Superior temporal gyrus (tissue), 1 donor: ENCODE results near the gene PTH2.
A peak's percentile ranks its signal among the peaks of the same experiment; 100 is the strongest.
"Not testable (repeated sequence)": the region's sequence is repeated elsewhere in the genome, so short reads cannot be mapped to it uniquely, and the experiment has no call there.

ENCODE experiments used
- DNase-seq: peaks from one replicate; pipeline ENCODE4 v3.0.0-alpha.2; 2016; ENCODE audit errors: extremely low spot score

Gene PTH2, protein sequence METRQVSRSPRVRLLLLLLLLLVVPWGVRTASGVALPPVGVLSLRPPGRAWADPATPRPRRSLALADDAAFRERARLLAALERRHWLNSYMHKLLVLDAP

DNA sequence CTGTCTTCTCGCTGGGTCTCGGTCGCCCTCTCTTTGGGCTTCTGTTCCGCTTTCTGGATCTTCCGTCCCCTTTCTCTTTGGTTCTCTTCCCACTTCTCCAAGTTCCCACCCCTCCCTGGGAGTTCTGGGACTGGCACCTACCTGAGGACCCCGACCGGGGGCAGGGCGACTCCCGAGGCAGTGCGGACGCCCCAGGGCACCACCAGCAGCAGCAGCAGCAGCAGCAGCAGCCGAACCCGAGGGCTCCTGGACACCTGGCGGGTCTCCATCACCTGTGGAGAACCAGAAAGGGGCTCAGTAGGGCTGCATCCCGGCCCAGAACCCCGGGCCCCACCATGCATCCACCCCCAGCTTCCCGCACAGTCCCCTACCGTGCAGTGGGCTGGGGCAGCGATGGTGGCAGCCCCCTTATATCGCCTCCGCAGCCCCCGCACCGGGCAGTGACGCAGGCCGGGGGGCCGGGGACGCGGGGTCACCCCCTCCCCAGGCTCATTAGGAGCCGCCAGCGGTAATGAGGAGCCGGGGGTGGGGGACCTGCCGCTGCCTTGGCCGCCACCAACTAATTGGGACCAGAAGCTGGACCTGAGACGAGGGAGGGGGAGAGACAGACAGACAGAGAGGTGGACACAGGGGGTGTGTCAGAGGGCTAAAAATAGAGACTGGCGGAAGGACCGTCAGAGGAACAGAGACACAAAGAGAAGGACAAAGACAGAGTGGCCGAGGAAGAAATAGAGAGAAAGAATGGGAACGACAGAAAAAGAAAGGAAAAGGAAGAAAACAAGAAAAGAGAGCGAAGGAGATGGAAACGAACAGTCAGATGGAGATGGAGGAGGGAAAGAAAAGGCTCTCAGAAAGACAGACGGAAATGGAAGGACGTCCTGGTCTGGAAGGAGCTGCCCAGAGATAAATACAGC, at the start of gene PTH2:
PTH2 (minus strand) TSS at position 371 of the 914 bp plus-strand sequence; CDS start at position 269, 102 bp downstream.
- no peak for DNase-seq

- no peak for DNase-seq
Observed at GRCh38 chr19:49472936-49473335, 49.7 kb upstream of the PTH2 start.

GRCh38 chr19:49470615-49470978, 47.4 kb upstream of the PTH2 start:
- no peak for DNase-seq

- no peak for DNase-seq
Observed at GRCh38 chr19:49469828-49470614, 46.8 kb upstream of the PTH2 start.

- DNase-seq = no peak
Observed at GRCh38 chr19:49468746-49469447, 45.7 kb upstream of the PTH2 start.

- DNase-seq = no peak
Observed at GRCh38 chr19:49468199-49468598, 45.0 kb upstream of the PTH2 start.

DNA sequence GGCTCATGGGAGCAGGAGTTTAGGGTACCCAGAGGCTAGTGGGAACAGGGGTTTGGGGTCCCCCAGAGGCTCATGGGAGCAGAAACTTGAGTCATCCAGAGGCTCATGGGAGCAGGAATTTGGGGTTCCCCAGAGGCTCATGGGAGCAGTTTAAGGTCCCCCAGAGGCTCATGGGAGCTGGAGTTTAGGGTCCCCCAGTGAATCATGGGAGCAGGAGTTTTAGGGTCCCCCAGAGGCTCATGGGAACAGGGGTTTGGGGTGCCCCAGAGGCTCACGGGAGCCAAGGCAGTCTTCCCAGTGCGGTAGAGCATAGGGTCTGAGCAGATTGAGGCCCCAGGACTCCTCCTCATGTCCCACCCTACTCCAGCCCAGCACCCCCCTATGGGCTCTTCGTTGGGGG, 42.1 kb upstream of the PTH2 start:
- DNase-seq = no peak

GRCh38 chr19:49463960-49464740, 40.9 kb upstream of the PTH2 start:
- DNase-seq = no peak

DNA sequence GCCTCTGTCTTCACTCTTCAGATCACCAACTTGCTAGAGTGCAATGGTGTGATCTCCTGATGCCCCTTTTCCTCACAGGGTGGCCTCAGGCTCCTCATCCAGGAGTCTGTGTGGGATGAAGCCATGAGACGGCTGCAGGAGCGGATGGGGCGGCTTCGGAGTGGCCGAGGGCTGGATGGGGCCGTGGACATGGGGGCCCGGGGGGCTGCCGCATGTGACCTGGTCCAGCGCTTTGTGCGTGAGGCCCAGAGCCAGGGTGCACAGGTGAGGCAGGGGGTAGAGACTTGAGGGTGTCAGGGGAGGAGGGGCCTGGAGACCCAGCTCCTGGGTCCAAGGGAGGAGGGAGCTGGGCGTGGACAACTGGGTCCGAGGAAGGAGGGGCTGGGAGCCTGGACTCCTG, 39.3 kb upstream of the PTH2 start:
- DNase-seq = no peak

DNA sequence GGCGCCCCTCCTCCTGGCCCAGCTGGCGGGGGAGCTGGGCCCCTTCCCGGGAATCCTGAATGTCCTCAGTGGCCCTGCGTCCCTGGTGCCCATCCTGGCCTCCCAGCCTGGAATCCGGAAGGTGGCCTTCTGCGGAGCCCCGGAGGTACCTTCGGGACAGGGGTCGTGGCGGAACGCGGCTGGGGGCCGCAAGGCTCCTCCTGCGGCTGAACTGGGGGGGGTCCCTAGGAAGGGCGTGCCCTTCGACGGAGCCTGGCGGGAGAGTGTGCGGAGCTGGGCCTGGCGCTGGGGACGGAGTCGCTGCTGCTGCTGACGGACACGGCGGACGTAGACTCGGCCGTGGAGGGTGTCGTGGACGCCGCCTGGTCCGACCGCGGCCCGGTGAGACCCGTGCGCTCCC, 38.4 kb upstream of the PTH2 start:
- no peak for DNase-seq

DNA sequence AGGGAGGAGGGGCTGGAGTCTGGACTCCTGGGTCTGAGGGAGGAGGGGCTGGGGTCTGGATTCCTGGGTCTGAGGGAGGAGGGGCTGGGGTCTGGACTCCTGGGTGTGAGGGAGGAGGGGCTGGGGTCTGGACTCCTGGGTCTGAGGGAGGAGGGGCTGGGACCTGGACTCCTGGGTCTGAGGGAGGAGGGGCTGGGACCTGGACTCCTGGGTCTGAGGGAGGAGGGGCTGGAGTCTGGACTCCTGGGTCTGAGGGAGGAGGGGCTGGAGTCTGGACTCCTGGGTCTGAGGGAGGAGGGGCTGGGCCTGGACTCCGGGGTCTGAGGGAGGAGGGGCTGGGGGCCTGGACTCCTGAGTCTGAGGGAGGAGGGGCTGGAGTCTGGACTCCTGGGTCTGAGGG, 37.9 kb upstream of the PTH2 start:
- DNase-seq = not testable (repeated sequence)

DNA sequence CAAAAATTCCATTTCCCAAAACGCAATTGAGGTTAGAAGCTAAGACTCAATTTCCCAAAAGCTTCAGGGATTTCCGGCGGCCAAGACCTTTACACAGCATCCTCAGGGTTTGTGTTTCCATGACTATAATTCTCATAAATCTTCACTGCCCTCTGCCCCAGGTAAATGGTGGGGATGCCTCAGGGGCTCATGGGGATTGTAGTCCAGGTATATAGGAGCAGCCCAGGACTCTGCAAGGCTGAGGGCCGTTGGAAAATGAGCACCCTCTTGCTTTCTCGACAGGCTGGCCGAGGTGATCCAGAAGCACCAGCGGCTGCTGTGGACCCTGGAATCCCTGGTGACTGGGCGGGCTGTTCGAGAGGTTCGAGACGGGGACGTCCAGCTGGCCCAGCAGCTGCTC, 36.1 kb upstream of the PTH2 start:
- no peak for DNase-seq

DNA sequence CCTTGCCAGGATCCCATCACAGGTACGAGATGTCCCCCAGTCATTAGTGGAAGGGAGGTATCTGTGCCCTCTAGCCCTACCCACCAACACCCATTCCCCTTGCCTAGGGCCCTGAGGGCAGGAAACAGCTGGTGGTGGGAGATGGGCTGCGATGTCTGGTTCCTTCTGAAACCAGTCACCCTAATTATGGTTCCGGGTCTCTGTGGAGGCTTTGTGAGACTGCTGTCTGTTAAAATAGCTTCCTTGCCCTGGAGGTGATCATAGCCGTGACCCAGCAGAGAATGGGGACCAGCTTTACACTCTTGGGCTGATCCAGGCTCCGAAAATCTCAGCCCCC, 35.3 kb upstream of the PTH2 start:
- DNase-seq = no peak

DNA sequence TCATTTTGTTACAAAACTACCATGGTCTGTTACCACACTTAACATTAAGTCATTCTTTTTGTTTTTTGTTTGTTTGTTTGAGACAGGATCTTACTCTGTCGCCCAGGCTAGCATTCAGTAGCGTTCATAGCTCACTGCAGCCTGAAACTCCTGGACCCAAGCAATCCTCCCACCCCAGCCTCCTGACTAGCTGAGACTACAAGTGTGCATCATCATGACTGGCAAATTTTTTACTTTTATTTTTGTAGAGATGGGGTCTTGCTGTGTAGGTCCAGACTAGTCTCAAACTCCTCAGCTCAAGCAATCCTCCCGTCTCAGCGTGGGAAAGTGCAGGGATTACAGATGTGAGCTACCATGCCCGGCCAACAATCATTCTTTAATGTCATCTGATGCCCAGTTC, 33.1 kb upstream of the PTH2 start:
- DNase-seq = no peak

DNA sequence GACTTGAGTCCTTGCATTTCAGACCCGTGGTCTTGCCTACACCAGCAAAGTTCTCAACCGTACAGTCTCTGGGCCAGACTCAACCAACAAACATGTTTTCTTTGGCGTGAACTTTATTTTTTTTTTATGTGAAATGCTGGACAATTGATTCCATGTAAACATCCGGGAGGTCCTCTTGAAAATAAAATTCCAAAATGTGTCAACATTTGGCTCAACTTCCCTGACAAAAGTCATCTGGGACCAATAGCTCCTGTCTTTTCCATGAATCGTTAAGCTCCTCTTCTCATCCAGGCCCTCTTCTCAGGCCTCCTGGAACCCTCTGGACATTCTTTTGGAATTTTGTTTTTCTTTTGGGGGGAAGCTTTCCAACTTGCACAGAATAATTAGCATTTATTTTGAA, 32.5 kb upstream of the PTH2 start:
- no peak for DNase-seq

DNA sequence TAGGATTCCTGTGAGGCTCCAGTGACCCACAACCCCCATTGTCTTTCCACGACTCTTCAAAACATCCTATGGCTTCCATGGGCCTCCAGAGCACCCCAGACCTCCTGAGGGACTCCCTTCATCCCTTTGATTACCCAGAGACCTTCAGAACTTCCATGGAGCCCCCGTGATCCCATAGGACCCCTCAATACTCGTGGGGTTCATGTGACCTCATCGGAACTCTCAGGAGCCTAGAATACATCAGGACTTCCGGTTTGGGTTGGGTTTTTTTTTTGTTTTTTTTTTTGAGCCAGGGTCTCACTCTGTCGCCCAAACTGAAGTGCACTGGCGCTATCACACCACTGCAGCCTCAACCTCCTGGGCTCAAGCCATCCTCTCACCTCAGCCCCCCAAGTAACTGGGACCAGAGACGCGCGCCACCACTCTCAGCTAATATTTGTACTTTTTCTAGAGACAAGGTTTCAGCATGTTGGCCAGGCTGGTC, 30.6 kb upstream of the PTH2 start:
- DNase-seq = no peak

DNA sequence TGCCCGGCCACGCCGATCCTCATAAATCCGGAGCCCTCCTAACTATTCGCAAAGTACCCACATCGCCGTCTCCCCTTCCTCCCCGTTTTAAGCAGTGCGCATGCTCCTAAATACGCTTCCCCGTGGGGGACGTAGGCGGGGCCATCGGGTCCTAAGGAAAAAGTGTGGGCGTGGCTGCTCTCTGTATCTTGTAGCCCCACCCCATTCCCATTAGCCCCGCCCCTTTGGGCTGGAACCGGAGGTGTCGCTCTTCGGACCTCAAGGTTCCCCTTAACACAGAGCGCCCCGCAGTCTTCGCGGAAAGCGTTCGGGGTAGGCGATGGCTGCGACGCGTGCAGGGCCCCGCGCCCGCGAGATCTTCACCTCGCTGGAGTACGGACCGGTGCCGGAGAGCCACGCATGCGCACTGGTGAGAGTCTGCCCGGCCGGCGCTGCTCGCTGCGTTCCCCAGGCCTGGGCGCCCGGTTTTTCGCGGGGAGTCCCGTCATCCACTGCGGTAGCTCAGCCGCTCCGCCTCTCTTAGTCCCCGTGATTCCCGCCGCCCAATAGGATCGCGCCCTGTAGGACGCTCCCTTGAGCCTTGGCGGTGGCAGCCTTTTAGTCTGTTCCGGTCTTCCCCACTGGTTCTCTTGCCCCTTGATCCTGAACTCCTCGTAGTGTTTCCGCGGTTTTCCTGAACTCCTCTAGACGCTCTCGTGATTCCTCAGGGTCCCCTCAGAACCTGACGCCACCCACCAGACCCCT, 29.9 kb upstream of the PTH2 start, which contains the start of gene ALDH16A1:
ALDH16A1 (plus strand) TSS at position 213 of the 744 bp plus-strand sequence; CDS start at position 320, 107 bp downstream.
- DNase-seq = peak; percentile 99

DNA sequence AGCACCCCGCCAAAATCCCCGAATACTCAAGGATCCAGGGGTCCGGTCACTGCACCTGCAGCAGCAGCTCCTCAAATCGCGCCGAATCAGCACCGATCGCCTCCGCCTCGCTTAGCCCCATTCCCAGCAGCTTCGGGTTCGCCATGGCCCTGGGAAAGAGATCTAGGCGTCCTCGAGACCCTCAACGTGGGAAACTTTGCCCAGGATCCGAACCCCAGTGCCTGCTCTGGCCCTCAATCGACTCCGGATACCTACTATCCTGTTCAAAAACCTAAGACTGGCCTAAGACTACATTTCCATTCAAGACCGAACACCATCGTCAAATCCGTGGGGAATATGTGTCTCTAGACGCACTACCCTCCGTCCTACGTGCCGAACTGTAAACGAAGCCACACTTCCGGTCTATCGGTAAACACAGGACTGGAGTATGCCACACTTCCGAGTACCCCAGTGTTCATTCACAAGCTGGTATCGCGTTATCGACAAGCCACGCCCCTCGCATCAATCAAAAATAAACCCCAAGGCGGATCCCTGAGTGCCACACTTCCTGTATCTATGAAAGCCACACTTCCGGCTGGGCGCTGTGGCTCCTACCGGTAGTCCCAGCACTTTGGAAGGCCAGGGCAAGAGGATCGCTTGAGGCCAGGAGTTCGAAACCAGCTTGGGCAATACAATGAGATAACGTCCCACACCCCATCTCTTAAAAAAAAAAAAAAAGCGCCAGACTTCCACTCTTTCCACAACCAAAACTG, 28.4 kb upstream of the PTH2 start, which contains the start of gene PIH1D1:
PIH1D1 (minus strand) TSS at position 385 of the 752 bp plus-strand sequence; CDS start at position 145, 240 bp downstream.
- DNase-seq = peak; percentile 99

DNA sequence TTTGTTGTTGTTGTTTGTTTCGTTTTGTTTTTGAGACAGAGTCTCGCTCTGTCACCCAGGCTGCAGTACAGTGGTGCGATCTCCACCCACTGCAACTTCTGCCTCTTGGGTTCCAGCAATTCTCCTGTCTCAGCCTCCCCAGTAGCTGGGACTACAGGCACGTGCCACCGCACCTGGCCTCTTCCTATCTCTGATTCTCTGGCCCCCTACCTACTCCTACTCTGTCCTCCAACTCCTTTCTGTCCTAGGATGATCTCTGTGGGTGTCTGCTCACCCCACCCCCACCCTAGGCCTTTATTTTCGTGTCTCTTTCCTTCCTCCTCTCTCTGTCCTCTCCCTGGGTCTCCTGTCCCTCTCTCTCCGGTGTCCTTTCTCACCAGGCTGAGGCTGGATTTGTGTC, 27.2 kb upstream of the PTH2 start:
- DNase-seq = no peak

DNA sequence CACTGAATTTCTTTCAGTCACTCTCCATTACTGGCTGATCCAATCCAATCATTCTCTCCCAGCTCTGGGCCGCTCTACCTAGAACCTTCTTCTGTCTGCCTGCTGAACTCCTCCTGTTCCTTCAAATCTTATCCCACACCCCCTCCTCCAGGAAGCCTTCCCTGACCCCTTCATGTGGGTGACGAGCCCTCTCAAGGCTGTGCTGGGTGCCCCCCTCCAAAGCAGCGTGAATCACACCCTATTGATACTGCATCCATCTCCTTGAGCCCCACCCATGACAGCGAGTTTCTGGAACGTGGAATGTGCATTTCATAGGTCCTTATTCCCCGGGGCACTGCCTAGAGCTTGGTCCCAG, 25.2 kb upstream of the PTH2 start:
- DNase-seq = no peak
